ENCODE data around the gene FDX2. TPM values are rescaled to one million over a fixed set of nuclear protein-coding genes. Genes with fewer than 3 reads are reported as not detected.

FDX2 gene
- total RNA-seq, 4 donors from 2014 or later = 6.7 to 36.5 (median 16.6) TPM

- Histone ChIP-seq H3K4me1 (peaks cover 0 to 38% (median 7%) of the 10 kb centered on the region in 3 donors), H3K9me3 (no peaks in the 10 kb centered on the region), H3K36me3 (peaks cover 0 to under 1% of the 10 kb centered on the region in 2 donors), H3K4me3 (peak overlapping the region; percentile 10 to 53), H3K27ac (peak overlapping the region; percentile 9 to 81 (median 79)), H3K27me3 (peaks cover 56% of the 10 kb centered on the region)
- TF ChIP-seq, protein P1, sequence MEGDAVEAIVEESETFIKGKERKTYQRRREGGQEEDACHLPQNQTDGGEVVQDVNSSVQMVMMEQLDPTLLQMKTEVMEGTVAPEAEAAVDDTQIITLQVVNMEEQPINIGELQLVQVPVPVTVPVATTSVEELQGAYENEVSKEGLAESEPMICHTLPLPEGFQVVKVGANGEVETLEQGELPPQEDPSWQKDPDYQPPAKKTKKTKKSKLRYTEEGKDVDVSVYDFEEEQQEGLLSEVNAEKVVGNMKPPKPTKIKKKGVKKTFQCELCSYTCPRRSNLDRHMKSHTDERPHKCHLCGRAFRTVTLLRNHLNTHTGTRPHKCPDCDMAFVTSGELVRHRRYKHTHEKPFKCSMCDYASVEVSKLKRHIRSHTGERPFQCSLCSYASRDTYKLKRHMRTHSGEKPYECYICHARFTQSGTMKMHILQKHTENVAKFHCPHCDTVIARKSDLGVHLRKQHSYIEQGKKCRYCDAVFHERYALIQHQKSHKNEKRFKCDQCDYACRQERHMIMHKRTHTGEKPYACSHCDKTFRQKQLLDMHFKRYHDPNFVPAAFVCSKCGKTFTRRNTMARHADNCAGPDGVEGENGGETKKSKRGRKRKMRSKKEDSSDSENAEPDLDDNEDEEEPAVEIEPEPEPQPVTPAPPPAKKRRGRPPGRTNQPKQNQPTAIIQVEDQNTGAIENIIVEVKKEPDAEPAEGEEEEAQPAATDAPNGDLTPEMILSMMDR (IDR thresholded peaks at IDR 0.05) = peak in 3 of 4 experiments; percentile 93 to 99 (median 94)
- no peak for TF ChIP-seq POLR2A (IDR thresholded peaks at IDR 0.05)
- ATAC-seq = peak; percentile 64
- 0% methylated on average over 3 to 17 of the region's 59 CpGs for WGBS, 2 donors (ENCODE audit: low coverage in 1 of 2)
Measured at GRCh38 chr19:10269333-10270179, 46.3 kb downstream of the FDX2 start.

DNA sequence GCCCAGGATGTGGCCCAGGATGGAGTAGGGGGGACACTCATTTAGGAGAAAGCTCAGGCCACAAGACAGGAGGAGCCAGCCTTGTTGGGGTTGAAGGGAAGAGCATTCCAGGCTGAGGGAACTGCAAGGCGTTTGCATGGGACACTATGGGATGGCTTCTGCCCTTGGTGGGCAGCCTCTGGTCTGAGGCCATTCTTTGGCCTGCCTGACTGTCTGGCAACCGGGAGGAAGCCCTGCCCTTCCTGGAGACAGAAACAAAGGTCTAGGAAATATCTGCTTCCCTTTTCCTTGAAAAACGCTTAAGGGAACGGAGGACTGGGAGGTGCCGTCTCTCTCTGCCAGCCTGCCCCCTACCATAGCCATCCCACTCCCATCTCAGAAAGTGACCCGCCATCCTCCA lies 47.7 kb downstream of the FDX2 start:
- H3K4me3 ChIP-seq = no peak overlapping the region
- ATAC-seq = no peak
- peaks cover 0 to 38% (median 7%) of the 10 kb centered on the region in 3 donors for H3K4me1 ChIP-seq
- no peaks in the 10 kb centered on the region for H3K9me3 ChIP-seq
- H3K36me3 ChIP-seq = no peaks in the 10 kb centered on the region
- WGBS, 2 donors (ENCODE audit: low coverage in 1 of 2) = 20 to 56% methylated on average over 1 to 6 of the region's 6 CpGs
- H3K27ac ChIP-seq = peak overlapping the region in 3 of 4 donors; percentile 68 to 81 (median 78)
- TF ChIP-seq POLR2A (IDR thresholded peaks at IDR 0.05) = no peak
- TF ChIP-seq POLR2AphosphoS5 (IDR thresholded peaks at IDR 0.05) = no peak
- TF ChIP-seq, protein P1 (IDR thresholded peaks at IDR 0.05) = no peak
- no peak for TF ChIP-seq EP300 (IDR thresholded peaks at IDR 0.05)
- H3K27me3 ChIP-seq = peaks cover 51% of the 10 kb centered on the region

GRCh38 chr19:10266706-10267105 lies 49.1 kb downstream of the FDX2 start:
- 61% methylated on average over 3 of the region's 7 CpGs; no CpG with 5 or more reads in 1 of the 2 donors for WGBS, 2 donors (ENCODE audit: low coverage in 1 of 2)
- H3K27ac ChIP-seq = no peak overlapping the region
- TF ChIP-seq POLR2A (IDR thresholded peaks at IDR 0.05) (no peak), EP300 (IDR thresholded peaks at IDR 0.05) (no peak), POLR2AphosphoS5 (IDR thresholded peaks at IDR 0.05) (no peak)
- TF ChIP-seq, protein P1 (IDR thresholded peaks at IDR 0.05) = no peak
- peaks cover 40% of the 10 kb centered on the region for H3K27me3 ChIP-seq
- ATAC-seq = no peak
- peaks cover 0 to 35% (median 7%) of the 10 kb centered on the region in 3 donors for H3K4me1 ChIP-seq
- H3K36me3 ChIP-seq = no peaks in the 10 kb centered on the region
- H3K9me3 ChIP-seq = no peaks in the 10 kb centered on the region
- no peak overlapping the region for H3K4me3 ChIP-seq

GRCh38 chr19:10262771-10263170 lies 53.0 kb downstream of the FDX2 start:
- Histone ChIP-seq H3K27ac (no peak overlapping the region), H3K4me3 (no peak overlapping the region), H3K36me3 (peaks cover 0 to 23% of the 10 kb centered on the region in 2 donors), H3K27me3 (peaks cover 1% of the 10 kb centered on the region), H3K9me3 (no peaks in the 10 kb centered on the region), H3K4me1 (peaks cover 0 to 6% (median 3%) of the 10 kb centered on the region in 3 donors)
- WGBS, 2 donors (ENCODE audit: low coverage in 1 of 2) = 34 to 90% methylated on average over 2 to 6 of the region's 7 CpGs
- TF ChIP-seq POLR2AphosphoS5 (IDR thresholded peaks at IDR 0.05) = no peak
- TF ChIP-seq, protein P1 (IDR thresholded peaks at IDR 0.05) = no peak
- no peak for TF ChIP-seq EP300 (IDR thresholded peaks at IDR 0.05)
- TF ChIP-seq POLR2A (IDR thresholded peaks at IDR 0.05) = no peak
- no peak for ATAC-seq
